K562 (cell line): ENCODE results near the gene ARL13B. TPM values are rescaled to one million over a fixed set of nuclear protein-coding genes. Genes with fewer than 3 reads are reported as not detected.
A peak's percentile ranks its signal among the peaks of the same experiment; 100 is the strongest.

Experiments used
- ATF1 ChIP-seq, 2 experiments: fragments of 450-650 bp in 1 of 2; IDR thresholded peaks; 2 replicates each; pipeline ENCODE4 v1.6.1; 2016; ENCODE audit warnings: missing compliant biosample characterization in 1 of 2, missing genetic modification characterization in 1 of 2
- CBX8 ChIP-seq: fragments of 200-600 bp; sonication (generic); IDR thresholded peaks from 2 replicates; pipeline ENCODE4 v1.6.1; 2012; ENCODE audit warnings: borderline replicate concordance, mixed run types, low read depth, mild to moderate bottlenecking, moderate library complexity, mixed read lengths, low read length, control low read depth, inconsistent platforms; ENCODE audit not compliant: poor library complexity, severe bottlenecking; ENCODE audit errors: extremely low read depth
- E2F8 ChIP-seq: fragments of 450-650 bp; IDR thresholded peaks from 2 replicates; pipeline ENCODE4 v1.7.1; 2018; ENCODE audit warnings: mild to moderate bottlenecking, low read depth; ENCODE audit not compliant: partially characterized antibody
- EP300 ChIP-seq: IDR thresholded peaks from 2 replicates; pipeline ENCODE4 v1.6.1; 2012; ENCODE audit warnings: low read length, improper control_type of control experiment
- EP400 ChIP-seq: fragments of 450-650 bp; IDR thresholded peaks from 2 replicates; pipeline ENCODE4 v1.6.1; 2017; ENCODE audit warnings: antibody characterized with exemption, mild to moderate bottlenecking, moderate library complexity
- HINFP ChIP-seq: fragments of 450-650 bp; conservative IDR thresholded peaks from 2 replicates; pipeline ENCODE4 v1.6.1; 2016; ENCODE audit warnings: missing genetic modification characterization, low read depth, mild to moderate bottlenecking, control low read depth, missing compliant biosample characterization
- HNRNPL ChIP-seq: fragments of 200-400 bp; formaldehyde crosslinking; IDR thresholded peaks from 2 replicates; pipeline ENCODE4 v1.6.1; 2017; ENCODE audit warnings: low read depth, mild to moderate bottlenecking, low read length
- KLF16 ChIP-seq: IDR thresholded peaks from 2 replicates; pipeline ENCODE4 v1.6.1; 2016; ENCODE audit warnings: antibody characterized with exemption
- MCM2 ChIP-seq: fragments of 450-650 bp; IDR thresholded peaks from 2 replicates; pipeline ENCODE4 v1.6.1; 2017; ENCODE audit warnings: low read depth, mild to moderate bottlenecking
- MEF2D ChIP-seq: conservative IDR thresholded peaks from 2 replicates; pipeline ENCODE4 v1.6.1; 2016; ENCODE audit warnings: low read depth, missing genetic modification characterization, missing compliant biosample characterization
- NFYB ChIP-seq: IDR thresholded peaks from 2 replicates; pipeline ENCODE4 v1.6.1; 2011; ENCODE audit warnings: mild to moderate bottlenecking, moderate library complexity; ENCODE audit not compliant: insufficient read length; ENCODE audit errors: extremely low read depth
- PTRF ChIP-seq: fragments of 450-650 bp; IDR thresholded peaks from 2 replicates; pipeline ENCODE4 v1.6.1; 2016; ENCODE audit warnings: mild to moderate bottlenecking, missing genetic modification characterization, missing compliant biosample characterization
- RERE ChIP-seq: sonication (generic); formaldehyde crosslinking; IDR thresholded peaks from 2 replicates; pipeline ENCODE4 v1.8.0; 2023; ENCODE audit warnings: missing genetic modification reagents, mild to moderate bottlenecking, borderline replicate concordance
- SMAD2 ChIP-seq: fragments of 150-350 bp; IDR thresholded peaks from 2 replicates; pipeline ENCODE4 v1.6.1; 2014; ENCODE audit warnings: low read depth, mild to moderate bottlenecking, low read length
- TCF15 ChIP-seq: fragments of 250-450 bp; sonication (Bioruptor Pico); IDR thresholded peaks from 2 replicates; pipeline ENCODE4 v1.8.0; 2022; ENCODE audit warnings: moderate library complexity, mild to moderate bottlenecking, inconsistent platforms
- ZNF24 ChIP-seq: fragments of 450-650 bp; IDR thresholded peaks from 2 replicates; pipeline ENCODE4 v1.6.1; 2016
- ZNF830 ChIP-seq: fragments of 250-450 bp; sonication (Bioruptor Pico); IDR thresholded peaks from 2 replicates; pipeline ENCODE4 v1.5.0; 2021; ENCODE audit warnings: mild to moderate bottlenecking
- polyA plus RNA-seq, 8 experiments: library from polyadenylated mRNA; depleted of rRNA in 4 of 8; stranded (reverse) in 5 of 8; unstranded in 3 of 8; fragments of >200 nt; fragmentation: Nextera tagmentation in 2 of 8; fragmentation: Illumina TruSeq in 1 of 8; extraction: Ambion mirVana in 2 of 8; extraction: Trizol in 1 of 8; gene quantifications; 2 replicates each; pipeline versions ENCODE4 v1.2.1 to v1.2.3, GENCODE V29; 2011 to 2014; ENCODE audit warnings: inconsistent platforms in 1 of 8, missing spikeins in 1 of 8
- total RNA-seq, 7 experiments: library from RNA; depleted of rRNA in 6 of 7; stranded (reverse); fragments of >200 nt in 6 of 7; fragmentation: Illumina TruSeq in 2 of 7; extraction: Trizol in 2 of 7; gene quantifications; 2 replicates each; pipeline versions ENCODE4 v1.2.1 to v1.2.3, GENCODE V29; 2011 to 2021; ENCODE audit warnings: low replicate concordance in 1 of 7

ARL13B gene
- total and polyA plus RNA-seq, 9 of the 15 experiments (the other 6 are each of a cell fraction or from before 2014, with no cell fraction given), result 4.1 to 16.9 (median 12.2) TPM

- TF ChIP-seq ZNF24, result no peak
- no peak for TF ChIP-seq MEF2D (tag)
- TF ChIP-seq E2F8, result no peak
- no peak for TF ChIP-seq HNRNPL
- peak; percentile 48; the same call in 1 of the 2 replicates for TF ChIP-seq ATF1 (CRISPR knock-in tag; IDR thresholded peaks at IDR 0.05)
- peak; percentile 92 for TF ChIP-seq ATF1 (tag; IDR thresholded peaks at IDR 0.05)
- TF ChIP-seq EP300, result no peak
- peak; percentile 49 for TF ChIP-seq EP400
- TF ChIP-seq TCF15, result no peak
- TF ChIP-seq SMAD2, result no peak
- TF ChIP-seq MCM2, result no peak
- no peak for TF ChIP-seq CBX8
- no peak for TF ChIP-seq ZNF830 (CRISPR knock-in tag)
- no peak for TF ChIP-seq KLF16
- TF ChIP-seq PTRF, result no peak
- TF ChIP-seq NFYB, result peak; percentile 67
- TF ChIP-seq HINFP (tag), result no peak
- no peak for TF ChIP-seq RERE
These were observed at the start of gene ARL13B (continued) for GRCh38 chr3:93979850-93980676.
